Measurements from ENCODE around the gene SLC35A3.

Gene SLC35A3

GRCh38 chr1:99969729-99970621 lies at the start of gene SLC35A3:
Gene SLC35A3 (plus strand): TSS chr1:99969996. CDS start chr1:99993555, 23,559 bp downstream.
- peak within 1 kb of the TSS; percentile 83 for H3K27ac ChIP-seq
- TF ChIP-seq CTCF (conservative IDR thresholded peaks at IDR 0.05; ENCODE audit: low read depth) = no peak
- peak; percentile 71 for DNase-seq (ENCODE audit: low spot score)
- POLR2A ChIA-PET (ENCODE audit: low non-redundant PET) = interaction anchor here (0.6 kb wide), 2 partner anchors 28 to 107 kb away, joined by 4 to 12 read pairs; no protein-coding TSS in a partner anchor
- CTCF ChIA-PET = no interaction called here

DNA sequence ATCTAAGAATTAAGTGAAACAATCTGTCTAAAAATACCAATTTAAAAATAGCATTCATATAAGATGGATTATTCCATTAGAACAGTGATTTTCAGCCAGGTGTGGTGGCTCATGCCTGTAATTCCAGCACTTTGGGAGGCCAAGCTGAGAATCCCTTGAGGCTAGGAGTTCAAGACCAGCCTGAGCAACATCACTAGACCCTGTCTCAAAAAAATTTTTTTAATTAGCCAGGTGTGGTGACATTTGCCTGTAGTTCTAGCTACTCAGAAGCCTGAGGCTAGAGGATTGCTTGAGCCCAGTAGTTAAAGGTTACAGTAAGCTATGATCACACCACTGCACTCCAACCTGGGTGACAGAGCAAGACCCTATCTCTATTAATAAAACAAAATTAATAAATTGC lies 35.0 kb upstream of the SLC35A3 start:
- ChIA-PET CTCF (no interaction called here), POLR2A (ENCODE audit: low non-redundant PET) (no interaction called here)
- DNase-seq (ENCODE audit: low spot score) = no peak
- H3K27ac ChIP-seq = no peak overlapping the region
- TF ChIP-seq CTCF (conservative IDR thresholded peaks at IDR 0.05; ENCODE audit: low read depth) = no peak

- POLR2A ChIA-PET (ENCODE audit: low non-redundant PET) = no interaction called here
- DNase-seq (ENCODE audit: low spot score) = no peak
- no peak for TF ChIP-seq CTCF (conservative IDR thresholded peaks at IDR 0.05; ENCODE audit: low read depth)
- CTCF ChIA-PET = no interaction called here
- H3K27ac ChIP-seq = no peak overlapping the region
These were observed 34.3 kb upstream of the SLC35A3 start for GRCh38 chr1:99935534-99935933.

- CTCF ChIA-PET = no interaction called here
- TF ChIP-seq CTCF (conservative IDR thresholded peaks at IDR 0.05; ENCODE audit: low read depth) = no peak
- POLR2A ChIA-PET (ENCODE audit: low non-redundant PET) = no interaction called here
These were observed 33.7 kb upstream of the SLC35A3 start for GRCh38 chr1:99936071-99936470.

DNA sequence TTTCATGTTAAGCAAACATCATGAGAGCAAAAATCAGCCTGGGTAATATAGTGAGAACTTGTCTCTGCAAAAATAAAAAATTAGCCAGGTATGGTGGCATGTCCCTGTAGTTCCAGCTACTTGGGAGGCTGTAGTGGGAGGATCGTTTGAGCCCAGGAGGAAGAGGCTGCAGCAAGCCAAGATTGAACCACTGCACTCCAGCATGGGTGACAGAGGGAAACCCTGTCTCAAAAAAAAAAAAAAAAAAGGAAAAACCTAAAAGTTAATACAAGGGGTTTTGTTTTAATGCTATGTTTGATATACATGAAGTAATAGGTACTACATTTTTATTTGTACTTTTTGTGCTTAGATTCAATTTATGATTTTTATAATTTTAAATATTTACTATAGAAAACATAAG lies 27.1 kb upstream of the SLC35A3 start:
- POLR2A ChIA-PET (ENCODE audit: low non-redundant PET) = no interaction called here
- TF ChIP-seq CTCF (conservative IDR thresholded peaks at IDR 0.05; ENCODE audit: low read depth) = no peak
- no peak for DNase-seq (ENCODE audit: low spot score)
- no peak overlapping the region for H3K27ac ChIP-seq
- CTCF ChIA-PET = no interaction called here

More at GRCh38 chr1:99936071-99936470, 33.7 kb upstream of the SLC35A3 start:
- H3K27ac ChIP-seq = no peak overlapping the region
- no peak for DNase-seq (ENCODE audit: low spot score)

- no peak for TF ChIP-seq CTCF (conservative IDR thresholded peaks at IDR 0.05; ENCODE audit: low read depth)
- POLR2A ChIA-PET (ENCODE audit: low non-redundant PET) = no interaction called here
- no peak for DNase-seq (ENCODE audit: low spot score)
- CTCF ChIA-PET = no interaction called here
- H3K27ac ChIP-seq = no peak overlapping the region
These were observed 26.5 kb upstream of the SLC35A3 start for GRCh38 chr1:99943223-99943794.
